Embryonic facial prominence (tissue), 1 donor: ENCODE measurements around the gene BRME1.
A peak's percentile ranks its signal among the peaks of the same experiment; 100 is the strongest.

Experiments used
- DNase-seq: peaks from one replicate; pipeline ENCODE4 v3.0.0-alpha.2; 2016; ENCODE audit errors: extremely low spot score

BRME1 gene

GRCh38 chr19:13887517-13887916, 18.4 kb downstream of the BRME1 start:
- no peak for DNase-seq

DNA sequence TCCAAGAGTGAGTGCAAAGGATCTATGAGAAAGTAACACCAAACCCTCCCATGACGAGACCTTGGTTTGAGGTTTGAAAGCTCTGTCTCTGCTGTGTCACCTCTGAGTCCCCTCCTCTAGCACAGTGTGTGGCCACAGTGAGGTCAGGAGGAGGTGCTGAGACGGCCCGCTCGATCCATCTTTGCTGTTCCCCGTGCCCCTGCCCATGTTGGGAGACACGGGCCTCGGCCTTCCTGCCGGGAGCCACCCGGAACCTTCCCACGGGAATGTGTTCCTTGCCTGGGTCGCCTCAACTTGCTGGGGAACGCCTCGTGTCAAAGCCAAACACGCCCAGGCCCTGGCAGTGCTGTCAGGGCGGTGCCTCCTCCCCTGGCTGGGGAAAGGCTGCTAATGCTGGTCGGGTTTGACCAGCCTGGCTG, 18.9 kb downstream of the BRME1 start:
- no peak for DNase-seq

DNA sequence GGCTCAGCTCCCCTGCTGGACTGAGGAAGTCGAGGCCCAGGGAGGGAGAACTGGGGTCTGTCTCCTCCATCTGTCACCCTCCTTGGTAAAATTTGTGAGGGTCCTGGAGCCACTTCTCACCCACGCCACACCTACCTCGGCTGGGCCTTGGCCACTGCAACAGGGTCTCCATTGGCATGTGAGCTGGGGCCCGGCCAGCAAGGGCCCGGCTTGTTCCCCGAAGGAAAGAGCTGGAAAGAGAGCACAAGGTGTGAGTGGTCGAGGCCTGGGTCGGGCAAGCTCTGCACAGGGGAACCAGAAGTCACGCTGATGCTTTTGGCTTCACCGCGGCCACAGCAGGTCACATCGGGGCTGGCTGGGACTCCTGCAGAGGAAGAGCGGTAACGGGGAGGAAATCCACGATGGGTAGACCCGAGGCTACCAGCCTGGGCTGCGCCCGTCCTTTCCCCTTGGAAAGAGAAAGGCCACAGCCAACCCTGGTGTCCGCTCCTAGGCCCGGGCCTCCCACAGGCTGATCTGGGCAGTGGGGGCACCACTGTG, 20.0 kb downstream of the BRME1 start:
- DNase-seq, result no peak

GRCh38 chr19:13884726-13885591, 21.0 kb downstream of the BRME1 start:
- DNase-seq, result no peak

DNA sequence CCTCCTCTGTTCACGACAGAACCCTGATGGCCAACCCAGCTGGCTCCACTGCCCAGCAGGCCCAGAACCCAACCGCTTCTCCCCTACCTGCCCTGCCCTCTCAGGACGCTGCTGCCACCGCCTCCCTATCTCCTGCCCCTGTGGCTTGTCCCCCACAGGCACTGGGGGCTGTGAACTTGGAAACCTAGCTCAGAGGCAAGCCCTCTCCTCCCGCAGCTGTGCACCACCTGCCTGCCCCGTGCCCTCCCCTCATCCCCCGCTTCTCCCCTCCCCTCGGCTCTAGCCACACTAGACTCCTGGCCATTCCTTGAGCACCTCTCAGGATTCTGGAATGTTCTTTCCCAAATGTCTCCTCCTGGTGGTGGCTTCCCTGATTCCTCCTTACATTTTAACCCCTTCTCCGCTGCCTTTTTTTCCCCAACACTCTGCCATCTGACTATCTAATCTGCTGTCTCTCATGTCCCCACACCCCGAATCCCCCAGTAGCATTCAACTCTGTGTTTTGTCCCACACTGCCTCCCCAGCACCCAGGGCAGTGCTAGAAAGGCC, 22.3 kb downstream of the BRME1 start:
- no peak for DNase-seq

GRCh38 chr19:13882836-13883235, 23.1 kb downstream of the BRME1 start:
- DNase-seq, result no peak

DNA sequence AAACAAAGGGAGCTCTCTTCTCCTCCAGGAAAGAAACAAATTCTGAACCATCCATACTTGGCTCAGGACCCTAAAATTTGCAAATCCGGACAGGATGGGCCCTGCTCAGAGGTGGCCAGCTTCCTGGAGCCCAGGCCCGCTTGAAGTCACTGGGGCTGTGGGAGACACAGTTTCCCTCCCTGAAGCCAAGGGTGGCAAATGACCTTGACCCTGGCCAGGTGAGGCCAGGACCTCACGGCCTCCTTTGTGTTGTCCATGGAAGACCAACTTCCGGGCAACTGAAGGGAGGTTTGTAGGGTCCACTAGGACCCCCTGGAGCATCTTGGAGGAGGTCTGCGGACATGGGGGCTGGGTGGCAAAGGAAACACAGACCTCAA, 23.5 kb downstream of the BRME1 start:
- DNase-seq, result no peak

GRCh38 chr19:13881692-13882418, 24.1 kb downstream of the BRME1 start:
- no peak for DNase-seq

DNA sequence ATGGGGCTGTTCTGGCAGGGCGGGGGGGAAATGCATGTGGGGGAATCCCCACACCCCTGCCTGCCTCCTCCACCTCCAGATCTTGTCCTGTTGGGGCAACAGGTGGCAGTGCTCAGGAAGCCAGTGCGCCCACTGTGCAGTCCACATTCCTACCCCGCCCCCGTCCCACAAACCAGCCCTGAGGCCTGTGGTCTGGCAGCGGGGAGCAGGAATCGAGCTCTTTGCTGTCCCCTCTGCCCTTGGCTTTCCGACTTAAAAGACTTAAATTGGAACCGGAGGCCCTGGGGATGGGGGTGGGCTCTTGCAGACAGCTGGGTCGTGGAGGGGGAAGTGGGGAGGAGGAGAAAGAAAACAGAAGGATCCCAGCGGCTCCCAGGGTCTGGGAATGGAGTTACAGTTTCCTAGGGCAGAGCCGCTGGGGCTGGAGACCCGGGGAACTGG, 24.6 kb downstream of the BRME1 start:
- no peak for DNase-seq

GRCh38 chr19:13880059-13881043, 25.6 kb downstream of the BRME1 start:
- peak; percentile 89 for DNase-seq

- DNase-seq, result no peak
These were observed 28.6 kb downstream of the BRME1 start for GRCh38 chr19:13877303-13877702.

DNA sequence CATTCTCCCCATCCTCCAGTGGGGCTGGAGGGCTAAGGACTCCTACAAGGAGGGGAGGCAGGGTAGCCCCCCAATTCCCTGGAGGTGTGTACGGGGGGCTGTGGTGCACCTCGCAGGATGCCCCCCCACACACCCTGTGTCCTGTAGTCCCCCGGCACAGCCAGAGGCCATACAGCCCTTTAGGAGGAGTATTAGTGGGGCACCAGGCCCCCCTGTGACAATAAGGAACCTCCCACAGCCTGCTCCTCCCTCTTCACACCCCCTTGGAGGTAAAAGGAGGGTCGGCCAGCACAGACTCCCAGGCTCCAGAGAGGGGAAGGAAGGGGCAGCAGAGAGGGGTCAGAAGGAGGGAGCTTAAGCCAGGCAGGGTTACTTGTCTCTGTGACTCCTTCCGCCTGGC, 29.1 kb downstream of the BRME1 start, which contains the start of gene NANOS3:
Gene NANOS3 (plus strand): TSS at position 301 of the 400 bp plus-strand sequence. CDS start 115 bp downstream, outside the sequence.
- DNase-seq, result no peak

- DNase-seq, result no peak
These were observed 30.1 kb downstream of the BRME1 start for GRCh38 chr19:13875824-13876223.

GRCh38 chr19:13873834-13874515, 31.9 kb downstream of the BRME1 start:
- no peak for DNase-seq

DNA sequence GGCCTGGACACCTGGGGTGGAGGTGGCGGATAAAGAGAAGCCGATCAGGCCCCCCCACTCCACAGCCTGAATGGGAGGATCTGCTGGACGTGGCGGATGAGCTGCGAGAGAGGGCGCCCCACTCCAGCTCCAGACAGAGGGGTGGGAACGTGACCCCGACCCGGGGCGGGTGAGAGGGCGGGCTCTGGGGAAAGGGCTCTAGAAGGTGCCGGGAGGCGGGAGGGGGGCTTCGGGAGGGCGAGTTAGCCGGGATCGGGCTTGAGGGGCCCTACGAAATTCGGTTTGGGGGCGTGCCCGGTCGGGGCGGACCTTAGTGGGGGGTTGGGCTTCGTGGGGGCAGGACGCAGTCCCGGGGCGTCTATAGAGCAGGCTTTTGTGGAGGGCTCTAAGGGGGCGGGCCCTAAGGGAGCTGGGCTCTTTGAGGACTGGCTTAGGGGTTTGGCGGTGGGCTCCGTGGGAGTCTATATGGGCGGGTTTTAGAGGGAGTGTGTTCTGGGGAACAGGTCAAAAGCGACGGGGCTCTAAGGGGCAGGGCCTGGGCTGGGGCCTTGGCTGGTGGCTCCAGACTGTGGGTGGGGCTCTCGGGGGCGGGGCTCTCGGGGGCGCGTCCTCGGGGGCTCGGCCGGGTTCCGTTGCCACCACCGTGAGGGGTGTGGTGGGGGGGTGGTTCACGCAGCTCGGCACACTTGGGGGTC, 33.1 kb downstream of the BRME1 start:
- no peak for DNase-seq

- DNase-seq, result no peak
These were observed 33.6 kb downstream of the BRME1 start for GRCh38 chr19:13872339-13872694.

DNA sequence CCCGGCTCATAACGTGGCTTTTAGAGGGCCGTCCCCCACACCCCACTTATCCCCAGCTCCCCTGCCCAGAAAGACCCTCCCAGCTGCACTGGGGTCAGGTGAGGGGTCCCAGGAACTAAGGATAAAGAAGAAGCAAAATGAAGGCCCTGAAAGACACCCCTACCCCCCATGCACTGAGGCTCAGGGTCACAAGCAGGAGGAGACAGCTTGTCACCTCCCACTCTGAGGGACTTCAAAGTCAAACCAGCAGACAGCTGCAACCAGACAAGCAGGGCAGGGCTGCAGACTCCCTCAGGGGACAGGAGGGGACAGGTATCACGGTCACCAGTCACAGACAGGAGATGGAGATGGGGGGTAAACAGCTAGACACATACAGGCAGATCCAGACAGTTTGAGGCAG, 35.0 kb downstream of the BRME1 start:
- no peak for DNase-seq

DNA sequence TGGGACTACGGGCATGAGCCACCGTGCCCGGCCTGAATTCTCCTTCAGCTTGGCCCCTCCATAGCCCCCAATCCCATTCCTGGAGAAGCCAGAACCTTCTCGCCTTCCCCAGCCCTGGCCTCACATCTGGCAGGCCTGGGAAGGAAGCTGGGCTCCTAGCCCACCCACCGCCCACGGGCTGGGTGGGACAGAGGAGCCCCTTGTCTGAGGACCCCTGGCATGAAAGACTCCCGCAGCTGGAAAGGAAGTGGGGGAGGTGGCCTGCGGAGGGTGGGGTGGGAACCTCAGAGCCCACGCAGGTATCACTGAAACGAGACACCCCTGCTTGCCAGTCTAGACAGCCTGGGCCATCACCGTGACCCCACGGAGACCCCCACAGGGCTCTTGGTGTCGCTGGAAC, 36.6 kb downstream of the BRME1 start:
- no peak for DNase-seq

DNA sequence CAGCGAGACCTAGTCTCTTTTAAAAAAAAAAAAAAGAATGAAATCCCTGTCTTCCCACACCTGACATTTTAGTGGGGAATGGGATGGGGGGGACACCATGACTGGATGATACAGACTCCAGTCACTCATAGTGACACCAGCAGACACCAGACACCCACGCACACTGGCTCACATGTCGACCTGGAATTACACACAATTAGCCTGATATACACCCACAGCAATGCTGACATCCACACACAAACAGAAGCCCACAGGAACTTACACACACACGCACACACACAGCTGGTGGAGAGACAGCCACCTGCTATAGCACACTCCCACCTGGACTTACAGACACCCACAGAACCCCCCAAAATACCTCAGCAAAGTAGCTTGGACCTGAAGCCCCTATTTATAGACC, 37.3 kb downstream of the BRME1 start:
- DNase-seq, result no peak

DNA sequence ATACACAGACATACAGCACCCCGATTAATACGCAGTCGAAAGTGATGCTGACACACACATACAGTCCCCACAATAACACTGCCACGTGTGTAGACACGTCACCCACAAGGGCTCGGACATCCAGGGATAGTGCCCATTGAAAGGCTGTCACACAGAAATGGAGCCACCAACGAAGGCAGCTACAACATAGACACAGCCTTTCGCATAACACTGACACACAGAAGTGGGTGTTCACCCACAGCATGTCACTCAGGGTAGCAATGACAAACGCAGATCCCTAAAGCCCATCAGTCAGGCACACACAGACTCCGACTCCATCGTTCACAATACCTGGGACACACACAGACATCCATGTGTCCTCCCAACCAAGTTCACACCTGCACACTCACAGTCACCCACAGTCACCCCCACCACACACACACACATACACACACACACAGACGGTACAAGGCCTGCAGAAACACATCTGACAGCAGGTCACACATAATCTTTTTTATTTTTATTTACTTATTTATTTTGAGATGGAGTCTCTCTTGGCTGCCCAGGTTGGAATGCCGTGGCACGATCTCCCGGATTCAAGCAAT, 39.4 kb downstream of the BRME1 start:
- no peak for DNase-seq
